HEK293T (cell line): ENCODE data around the gene SSH2.

Experiments
- ARNT ChIP-seq: fragments of 450-650 bp; IDR thresholded peaks from 2 replicates; pipeline ENCODE4 v1.6.1; 2017; ENCODE audit warnings: mild to moderate bottlenecking
- BHLHE40 ChIP-seq: fragments of 450-650 bp; IDR thresholded peaks from 2 replicates; pipeline ENCODE4 v1.6.1; 2016; ENCODE audit warnings: mild to moderate bottlenecking, moderate library complexity, borderline replicate concordance
- CTBP1 ChIP-seq: fragments of 450-650 bp; IDR thresholded peaks from 2 replicates; pipeline ENCODE4 v1.6.1; 2016; ENCODE audit warnings: borderline replicate concordance
- ELF4 ChIP-seq: fragments of 450-650 bp; IDR thresholded peaks from 2 replicates; pipeline ENCODE4 v1.6.1; 2017; ENCODE audit warnings: antibody characterized with exemption
- FOXA1 ChIP-seq: fragments of 450-650 bp; IDR thresholded peaks from 2 replicates; pipeline ENCODE4 v1.6.1; 2016; ENCODE audit warnings: mild to moderate bottlenecking
- FOXK2 ChIP-seq: fragments of 450-650 bp; IDR thresholded peaks from 2 replicates; pipeline ENCODE4 v1.6.1; 2016; ENCODE audit warnings: mild to moderate bottlenecking
- FOXM1 ChIP-seq: fragments of 450-650 bp; IDR thresholded peaks from 2 replicates; pipeline ENCODE4 v1.6.1; 2017; ENCODE audit warnings: mild to moderate bottlenecking, borderline replicate concordance
- HDGF ChIP-seq: fragments of 450-650 bp; IDR thresholded peaks from 2 replicates; pipeline ENCODE4 v1.6.1; 2017; ENCODE audit warnings: antibody characterized with exemption, borderline replicate concordance
- NFRKB ChIP-seq: fragments of 450-650 bp; IDR thresholded peaks from 2 replicates; pipeline ENCODE4 v1.6.1; 2016; ENCODE audit warnings: mild to moderate bottlenecking, moderate library complexity
- SP1 ChIP-seq: fragments of 450-650 bp; IDR thresholded peaks from 2 replicates; pipeline ENCODE4 v1.6.1; 2017
- ZNF384 ChIP-seq: fragments of 450-650 bp; IDR thresholded peaks from 2 replicates; pipeline ENCODE4 v1.6.1; 2016

DNA sequence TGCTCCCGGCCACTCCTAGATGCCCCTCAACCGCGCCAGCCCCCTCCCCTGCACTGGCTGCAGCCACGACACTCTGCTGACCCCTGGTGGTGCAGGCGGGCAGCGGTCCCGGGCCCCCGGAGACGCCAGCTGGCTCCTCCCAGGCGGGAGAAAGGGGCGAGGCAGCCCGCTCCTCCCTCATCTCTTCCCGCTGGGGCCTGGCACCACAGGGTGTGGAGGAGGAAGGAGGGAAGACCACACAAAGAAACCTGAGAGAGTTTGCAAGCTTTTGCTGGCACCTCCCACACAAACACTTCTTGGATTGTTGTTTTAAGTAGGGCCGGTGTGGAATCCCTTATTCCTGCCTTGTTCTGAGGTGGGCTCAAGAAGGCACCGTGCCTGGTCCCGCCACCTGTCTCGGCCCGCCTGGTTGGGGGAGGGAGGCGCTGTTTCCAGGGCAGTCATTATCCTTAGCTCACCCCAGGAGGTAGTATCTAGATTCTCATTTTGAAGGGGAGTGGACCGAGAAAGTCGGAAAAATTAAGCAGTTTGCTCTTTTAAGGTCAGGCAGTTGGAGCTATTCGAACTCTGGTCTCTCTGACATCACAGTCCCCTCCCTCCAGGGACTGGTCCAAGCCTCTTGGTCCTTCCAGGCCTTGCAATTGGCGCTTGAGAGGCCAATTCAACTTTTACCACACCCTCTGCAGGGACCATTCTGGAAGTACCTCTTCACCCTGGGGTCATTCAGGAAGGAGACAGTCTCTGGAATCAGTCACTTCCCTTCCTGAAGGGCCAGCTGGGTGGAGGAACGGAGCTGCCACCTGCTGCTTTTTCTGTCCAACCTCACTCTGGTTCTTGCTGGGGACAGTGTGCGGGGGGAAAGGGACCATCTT, 338.1 kb downstream of the SSH2 start:
- no peak for TF ChIP-seq ELF4
- TF ChIP-seq ZNF384 = no peak
- TF ChIP-seq FOXA1 = no peak
- no peak for TF ChIP-seq BHLHE40
- TF ChIP-seq FOXK2 = no peak
- TF ChIP-seq SP1 = no peak
- no peak; the same call in 1 of the 2 replicates for TF ChIP-seq CTBP1
- TF ChIP-seq HDGF = no peak
- TF ChIP-seq ARNT = no peak
- no peak for TF ChIP-seq NFRKB
- TF ChIP-seq FOXM1 = no peak
